ENCODE results near the gene CLEC4C. TPM values are rescaled to one million over a fixed set of nuclear protein-coding genes. Genes with fewer than 3 reads are reported as not detected.

CLEC4C gene
- total and polyA plus RNA-seq, 2 of the 4 experiments (the other 2 are of a cell fraction): not detected

DNA sequence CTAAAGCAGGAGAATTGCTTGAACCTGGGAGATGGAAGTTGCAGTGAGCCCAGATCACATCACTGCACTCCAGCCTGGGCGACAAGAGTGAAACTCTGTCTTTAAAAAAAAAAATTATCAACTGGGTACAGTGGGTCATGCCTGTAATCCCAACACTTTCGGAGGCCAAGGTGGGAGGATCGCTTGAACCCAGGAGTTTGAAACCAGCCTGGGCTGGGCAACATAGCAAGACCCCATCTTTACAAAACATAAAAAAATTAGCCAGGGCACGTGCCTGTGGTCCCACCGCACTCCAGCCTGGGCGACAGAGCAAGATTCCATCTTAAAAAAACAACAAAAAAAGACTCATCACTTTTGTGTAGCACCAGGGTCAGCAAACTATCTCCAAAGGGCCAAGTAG lies 34.9 kb upstream of the CLEC4C start:
- H3K27ac ChIP-seq (ENCODE audit: insufficient read depth, low read length): no peak overlapping the region
- no peak overlapping the region for H2AK9ac ChIP-seq (replicated peaks; ENCODE audit: low read depth, low read length, poor library complexity)
- H3K79me1 ChIP-seq (ENCODE audit: low read depth in 1 of 2, low read length in 2 of 2): no peaks in the 10 kb centered on the region
- H3K27me3 ChIP-seq (ENCODE audit: control insufficient read depth, insufficient read depth, low read length): no peaks in the 10 kb centered on the region
- H4K5ac ChIP-seq (ENCODE audit: low read depth, low read length): no peak overlapping the region
- H2AFZ ChIP-seq (replicated peaks; ENCODE audit: low read length, poor library complexity): no peak overlapping the region
- H3K4ac ChIP-seq (ENCODE audit: low read depth, low read length): no peak overlapping the region
- intact Hi-C loops (cut with micrococcal nuclease) (no loop called here), dilution Hi-C loops (cut with HindIII; ENCODE audit: low sequenced_read_pairs, unreplicated experiment) (no loop called here), in situ Hi-C loops (cut with MboI; ENCODE audit: low sequenced_read_pairs) (no loop called here)
- no peaks in the 10 kb centered on the region for H3K4me1 ChIP-seq (ENCODE audit: control insufficient read depth, insufficient read depth, low read length)
- ATAC-seq (ENCODE audit: low read depth) (no peak), DNase-seq (no peak)
- no peak overlapping the region for H2BK15ac ChIP-seq (ENCODE audit: low read depth, low read length)
- H3K4me3 ChIP-seq (ENCODE audit: insufficient read depth, low read depth, low read length): no peak overlapping the region
- H3K9ac ChIP-seq (ENCODE audit: low read depth, low read length): no peak overlapping the region
- CTCF ChIA-PET: no interaction called here
- no peak overlapping the region for H3K18ac ChIP-seq (ENCODE audit: low read depth, low read length)
- no peak for TF ChIP-seq MXI1 (IDR thresholded peaks at IDR 0.05; ENCODE audit: borderline replicate concordance, low read depth, low read length)
- TF ChIP-seq FOS (IDR thresholded peaks at IDR 0.05; ENCODE audit: low read depth, low read length): no peak
- no peak for TF ChIP-seq RFX5 (IDR thresholded peaks at IDR 0.05; ENCODE audit: low read depth, low read length)
- TF ChIP-seq MAFK (IDR thresholded peaks at IDR 0.05; ENCODE audit: low read depth, low read length): no peak
- TF ChIP-seq, protein P1, sequence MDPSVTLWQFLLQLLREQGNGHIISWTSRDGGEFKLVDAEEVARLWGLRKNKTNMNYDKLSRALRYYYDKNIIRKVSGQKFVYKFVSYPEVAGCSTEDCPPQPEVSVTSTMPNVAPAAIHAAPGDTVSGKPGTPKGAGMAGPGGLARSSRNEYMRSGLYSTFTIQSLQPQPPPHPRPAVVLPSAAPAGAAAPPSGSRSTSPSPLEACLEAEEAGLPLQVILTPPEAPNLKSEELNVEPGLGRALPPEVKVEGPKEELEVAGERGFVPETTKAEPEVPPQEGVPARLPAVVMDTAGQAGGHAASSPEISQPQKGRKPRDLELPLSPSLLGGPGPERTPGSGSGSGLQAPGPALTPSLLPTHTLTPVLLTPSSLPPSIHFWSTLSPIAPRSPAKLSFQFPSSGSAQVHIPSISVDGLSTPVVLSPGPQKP (IDR thresholded peaks at IDR 0.05; ENCODE audit: borderline replicate concordance, low read depth, low read length): no peak
- TF ChIP-seq BHLHE40 (IDR thresholded peaks at IDR 0.05; ENCODE audit: low read depth, low read length): no peak
- no peak for TF ChIP-seq RAD21 (IDR thresholded peaks at IDR 0.05; ENCODE audit: low read length)
- TF ChIP-seq, protein P2, sequence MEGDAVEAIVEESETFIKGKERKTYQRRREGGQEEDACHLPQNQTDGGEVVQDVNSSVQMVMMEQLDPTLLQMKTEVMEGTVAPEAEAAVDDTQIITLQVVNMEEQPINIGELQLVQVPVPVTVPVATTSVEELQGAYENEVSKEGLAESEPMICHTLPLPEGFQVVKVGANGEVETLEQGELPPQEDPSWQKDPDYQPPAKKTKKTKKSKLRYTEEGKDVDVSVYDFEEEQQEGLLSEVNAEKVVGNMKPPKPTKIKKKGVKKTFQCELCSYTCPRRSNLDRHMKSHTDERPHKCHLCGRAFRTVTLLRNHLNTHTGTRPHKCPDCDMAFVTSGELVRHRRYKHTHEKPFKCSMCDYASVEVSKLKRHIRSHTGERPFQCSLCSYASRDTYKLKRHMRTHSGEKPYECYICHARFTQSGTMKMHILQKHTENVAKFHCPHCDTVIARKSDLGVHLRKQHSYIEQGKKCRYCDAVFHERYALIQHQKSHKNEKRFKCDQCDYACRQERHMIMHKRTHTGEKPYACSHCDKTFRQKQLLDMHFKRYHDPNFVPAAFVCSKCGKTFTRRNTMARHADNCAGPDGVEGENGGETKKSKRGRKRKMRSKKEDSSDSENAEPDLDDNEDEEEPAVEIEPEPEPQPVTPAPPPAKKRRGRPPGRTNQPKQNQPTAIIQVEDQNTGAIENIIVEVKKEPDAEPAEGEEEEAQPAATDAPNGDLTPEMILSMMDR (conservative IDR thresholded peaks at IDR 0.05; ENCODE audit: low read depth, low read length): no peak
- no peak for TF ChIP-seq RCOR1 (IDR thresholded peaks at IDR 0.05; ENCODE audit: insufficient replicate concordance, low read length)
- no peak for TF ChIP-seq POLR2A (IDR thresholded peaks at IDR 0.05; ENCODE audit: low read depth, low read length)
- TF ChIP-seq SMC3 (IDR thresholded peaks at IDR 0.05; ENCODE audit: low read depth, low read length): no peak
- TF ChIP-seq CEBPB (IDR thresholded peaks at IDR 0.05; ENCODE audit: low read depth, low read length): no peak
- TF ChIP-seq NFE2L2 (IDR thresholded peaks at IDR 0.05; ENCODE audit: low read depth, low read length): no peak
- TF ChIP-seq, protein P3, sequence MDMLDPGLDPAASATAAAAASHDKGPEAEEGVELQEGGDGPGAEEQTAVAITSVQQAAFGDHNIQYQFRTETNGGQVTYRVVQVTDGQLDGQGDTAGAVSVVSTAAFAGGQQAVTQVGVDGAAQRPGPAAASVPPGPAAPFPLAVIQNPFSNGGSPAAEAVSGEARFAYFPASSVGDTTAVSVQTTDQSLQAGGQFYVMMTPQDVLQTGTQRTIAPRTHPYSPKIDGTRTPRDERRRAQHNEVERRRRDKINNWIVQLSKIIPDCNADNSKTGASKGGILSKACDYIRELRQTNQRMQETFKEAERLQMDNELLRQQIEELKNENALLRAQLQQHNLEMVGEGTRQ (IDR thresholded peaks at IDR 0.05; ENCODE audit: low read depth, low read length): no peak
- no peak for TF ChIP-seq CHD1 (IDR thresholded peaks at IDR 0.05; ENCODE audit: low read depth, low read length)
- no peak for TF ChIP-seq MAZ (IDR thresholded peaks at IDR 0.05; ENCODE audit: borderline replicate concordance, low read depth, low read length)
- H3K9me3 ChIP-seq (ENCODE audit: control insufficient read depth, insufficient read depth, low read length): no peaks in the 10 kb centered on the region
- no peak overlapping the region for H2BK5ac ChIP-seq (ENCODE audit: low read depth, low read length, poor library complexity, severe bottlenecking)
- H3K23ac ChIP-seq (ENCODE audit: low read depth, low read length): no peak overlapping the region
- no peak overlapping the region for H4K8ac ChIP-seq (ENCODE audit: low read depth in 2 of 2, low read length in 2 of 2)
- H3K9me1 ChIP-seq (ENCODE audit: insufficient read depth, low read length): no peaks in the 10 kb centered on the region
- no TSS peak for BruUV-seq (replicated peaks)
- H2BK20ac ChIP-seq (ENCODE audit: low read depth, low read length): no peak overlapping the region
- no peak overlapping the region for H2AK5ac ChIP-seq (ENCODE audit: low read depth, low read length)
- no peaks in the 10 kb centered on the region for H3K36me3 ChIP-seq (ENCODE audit: control insufficient read depth, insufficient read depth, low read length)
- H3K4me2 ChIP-seq (ENCODE audit: low read depth, low read length): no peak overlapping the region
- H4K91ac ChIP-seq (ENCODE audit: insufficient read depth, low read depth, low read length): no peak overlapping the region
- WGBS, 2 experiments (ENCODE audit: extremely low coverage in 2 of 2, insufficient read length in 1 of 2): 100% methylated on average over 2 of the region's 6 CpGs; no CpG with 5 or more reads in 1 of the 2 experiments
- POLR2A ChIA-PET (ENCODE audit: unreplicated experiment): no interaction called here
- H3K56ac ChIP-seq (ENCODE audit: extremely low read depth, insufficient read depth, low read length): no peak overlapping the region
- no peaks in the 10 kb centered on the region for H4K20me1 ChIP-seq (ENCODE audit: insufficient read depth, low read length)
- H2BK120ac ChIP-seq (ENCODE audit: low read depth, low read length): no peak overlapping the region
- no peak overlapping the region for H3K14ac ChIP-seq (replicated peaks; ENCODE audit: low read depth, low read length)

All from IMR-90 (cell line).